OCI-LY3 (cell line): Measurements from ENCODE around the gene SUSD1.

Experiments used
- H2AFZ ChIP-seq: fragments of 200-600, 300-600 bp; shearing (Covaris generic); 2 replicates; pipeline ENCODE4 v1.6.0; 2014; ENCODE audit warnings: antibody characterized with exemption, low read depth, low read length
- H3K27ac ChIP-seq: fragments of 200-600, 300-600 bp; sonication (generic); 2 replicates; pipeline ENCODE4 v1.5.1; 2014; ENCODE audit warnings: mild to moderate bottlenecking, low read length, moderate library complexity, mixed read lengths
- H3K27me3 ChIP-seq: fragments of 200-600, 300-600 bp; sonication (generic); 2 replicates; pipeline ENCODE4 v1.6.1; 2014; ENCODE audit warnings: low read depth, low read length, mixed read lengths
- H3K36me3 ChIP-seq: fragments of 200-600, 300-600 bp; sonication (generic); replicated peaks from 2 replicates; pipeline ENCODE3; 2014; ENCODE audit warnings: low read depth, low read length, mixed read lengths
- H3K4me1 ChIP-seq: fragments of 300-600, 200-600 bp; sonication (generic); 2 replicates; pipeline ENCODE4 v1.6.1; 2014; ENCODE audit warnings: low read length, mixed read lengths
- H3K4me2 ChIP-seq: fragments of 200-600, 300-600 bp; sonication (generic); 2 replicates; pipeline ENCODE4 v1.6.1; 2014; ENCODE audit warnings: low read length, mixed read lengths
- H3K4me3 ChIP-seq: fragments of 300-600, 200-600 bp; sonication (generic); 2 replicates; pipeline ENCODE4 v1.5.1; 2014; ENCODE audit warnings: antibody characterized with exemption, mild to moderate bottlenecking, low read length, moderate library complexity
- H3K79me2 ChIP-seq: fragments of 300-600, 200-600 bp; shearing (Covaris generic); 2 replicates; pipeline ENCODE4 v1.6.1; 2014; ENCODE audit warnings: mild to moderate bottlenecking, low read length, mixed read lengths
- H3K9ac ChIP-seq: fragments of 300-600, 200-600 bp; shearing (Covaris generic); 2 replicates; pipeline ENCODE4 v1.6.0; 2014; ENCODE audit warnings: mild to moderate bottlenecking, low read length, moderate library complexity
- H3K9me3 ChIP-seq: fragments of 200-600, 300-600 bp; shearing (Covaris generic); 2 replicates; pipeline ENCODE4 v1.6.1; 2014; ENCODE audit warnings: low read length, mixed read lengths; ENCODE audit not compliant: insufficient read depth
- H4K20me1 ChIP-seq: fragments of 200-600, 300-600 bp; sonication (generic); 2 replicates; pipeline ENCODE4 v1.6.1; 2016; ENCODE audit warnings: low read length, mixed read lengths; ENCODE audit not compliant: insufficient read depth
- EZH2phosphoT487 ChIP-seq: fragments of 200-600 bp; shearing (Covaris generic); IDR thresholded peaks from 2 replicates; pipeline ENCODE4 v1.6.1; 2018; ENCODE audit warnings: antibody characterized with exemption, mixed run types, low read depth
- TF ChIP-seq, protein P1 (sequence below): fragments of 200-600, 300-600 bp; sonication (generic); IDR thresholded peaks from 2 replicates; pipeline ENCODE4 v1.5.1; 2014; ENCODE audit warnings: antibody characterized with exemption, low read length, low read depth

Gene SUSD1

DNA sequence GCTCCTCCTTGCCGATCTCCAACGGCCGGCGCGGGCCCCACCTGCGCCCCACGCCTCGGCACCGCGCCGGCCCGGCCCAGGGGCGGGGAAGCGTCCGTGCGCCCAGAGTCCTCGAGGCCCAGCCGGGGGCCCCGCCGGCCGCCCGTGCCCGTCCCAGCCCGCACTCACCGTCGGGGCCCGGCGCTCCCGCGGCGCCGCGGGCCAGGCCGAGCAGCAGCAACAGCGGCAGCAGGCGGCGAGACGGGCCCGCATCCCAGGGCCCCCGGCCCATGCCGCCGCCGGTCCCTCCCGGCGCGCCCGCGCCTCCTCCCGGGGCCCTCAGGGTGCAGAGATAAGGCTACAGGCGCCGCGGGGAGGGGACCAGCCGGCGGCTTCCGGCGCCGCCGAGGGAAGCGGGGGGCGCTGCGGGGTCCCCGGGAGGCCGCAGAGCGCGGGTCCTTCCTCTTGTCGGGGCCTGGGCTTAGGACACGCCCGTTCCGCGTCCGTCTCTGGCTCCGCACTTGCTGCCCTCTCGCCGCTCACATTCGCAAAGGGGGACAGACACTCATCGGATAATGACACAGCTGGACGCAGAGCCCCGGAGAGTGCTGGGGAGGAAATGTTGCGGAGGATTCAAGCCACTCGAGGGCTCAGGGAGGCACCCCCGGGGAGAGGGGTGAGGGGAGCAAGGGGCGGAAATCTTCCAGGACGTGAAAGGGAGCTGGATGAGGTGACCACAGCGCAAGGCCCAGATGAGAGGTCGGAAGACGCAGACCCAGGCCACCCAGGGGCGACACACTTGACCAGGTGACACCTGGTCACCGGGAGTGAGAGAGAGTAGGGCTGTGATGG is at the start of gene SUSD1:
SUSD1 (minus strand) TSS at position 333 of the 831 bp plus-strand sequence; CDS start at position 271, 62 bp downstream.
- no peak within 1 kb of the TSS for H3K27ac ChIP-seq
- H2AFZ ChIP-seq, result peak within 1 kb of the TSS; percentile 87

GRCh38 chr9:112224401-112225289 is 49.5 kb upstream of the SUSD1 start:
- H2AFZ ChIP-seq, result no peak overlapping the region
- H3K79me2 ChIP-seq, result no peaks in the 10 kb centered on the region
- H4K20me1 ChIP-seq, result peaks cover 12% of the 10 kb centered on the region; the same call in 1 of the 2 replicates
- H3K9ac ChIP-seq, result no peak overlapping the region
- no peak for TF ChIP-seq EZH2phosphoT487
- TF ChIP-seq, protein P1, sequence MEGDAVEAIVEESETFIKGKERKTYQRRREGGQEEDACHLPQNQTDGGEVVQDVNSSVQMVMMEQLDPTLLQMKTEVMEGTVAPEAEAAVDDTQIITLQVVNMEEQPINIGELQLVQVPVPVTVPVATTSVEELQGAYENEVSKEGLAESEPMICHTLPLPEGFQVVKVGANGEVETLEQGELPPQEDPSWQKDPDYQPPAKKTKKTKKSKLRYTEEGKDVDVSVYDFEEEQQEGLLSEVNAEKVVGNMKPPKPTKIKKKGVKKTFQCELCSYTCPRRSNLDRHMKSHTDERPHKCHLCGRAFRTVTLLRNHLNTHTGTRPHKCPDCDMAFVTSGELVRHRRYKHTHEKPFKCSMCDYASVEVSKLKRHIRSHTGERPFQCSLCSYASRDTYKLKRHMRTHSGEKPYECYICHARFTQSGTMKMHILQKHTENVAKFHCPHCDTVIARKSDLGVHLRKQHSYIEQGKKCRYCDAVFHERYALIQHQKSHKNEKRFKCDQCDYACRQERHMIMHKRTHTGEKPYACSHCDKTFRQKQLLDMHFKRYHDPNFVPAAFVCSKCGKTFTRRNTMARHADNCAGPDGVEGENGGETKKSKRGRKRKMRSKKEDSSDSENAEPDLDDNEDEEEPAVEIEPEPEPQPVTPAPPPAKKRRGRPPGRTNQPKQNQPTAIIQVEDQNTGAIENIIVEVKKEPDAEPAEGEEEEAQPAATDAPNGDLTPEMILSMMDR, result no peak
- H3K4me2 ChIP-seq, result peak overlapping the region; percentile 59
- H3K4me3 ChIP-seq, result peak overlapping the region; percentile 46
- H3K36me3 ChIP-seq, result peaks cover 23% of the 10 kb centered on the region
- peak overlapping the region; percentile 6; the same call in 1 of the 2 replicates for H3K27ac ChIP-seq
- H3K27me3 ChIP-seq, result no peaks in the 10 kb centered on the region
- H3K4me1 ChIP-seq, result peaks cover 25% of the 10 kb centered on the region
- H3K9me3 ChIP-seq, result no peaks in the 10 kb centered on the region

More for the DNA sequence above, at the start of gene SUSD1:
- no peaks in the 10 kb centered on the region for H3K9me3 ChIP-seq
- no peaks in the 10 kb centered on the region for H3K36me3 ChIP-seq
- H3K4me3 ChIP-seq, result peak within 1 kb of the TSS; percentile 83
- no peaks in the 10 kb centered on the region for H3K79me2 ChIP-seq
- peaks cover 10% of the 10 kb centered on the region; the same call in 1 of the 2 replicates for H3K4me1 ChIP-seq
- H3K27me3 ChIP-seq, result peaks cover 19% of the 10 kb centered on the region
- H3K9ac ChIP-seq, result peak within 1 kb of the TSS; percentile 68
- no peaks in the 10 kb centered on the region for H4K20me1 ChIP-seq
- TF ChIP-seq, protein P1, result no peak
- no peak for TF ChIP-seq EZH2phosphoT487
- peak within 1 kb of the TSS; percentile 88 for H3K4me2 ChIP-seq

GRCh38 chr9:112218908-112219307 is 43.8 kb upstream of the SUSD1 start:
- no peaks in the 10 kb centered on the region for H4K20me1 ChIP-seq
- H3K4me2 ChIP-seq, result peak overlapping the region; percentile 45
- no peak overlapping the region for H3K27ac ChIP-seq
- peaks cover 11% of the 10 kb centered on the region for H3K4me1 ChIP-seq
- no peak overlapping the region for H2AFZ ChIP-seq
- no peak overlapping the region for H3K9ac ChIP-seq
- H3K27me3 ChIP-seq, result no peaks in the 10 kb centered on the region
- no peaks in the 10 kb centered on the region for H3K79me2 ChIP-seq
- peak overlapping the region; percentile 30 for H3K4me3 ChIP-seq
- no peaks in the 10 kb centered on the region for H3K9me3 ChIP-seq
- H3K36me3 ChIP-seq, result peaks cover 11% of the 10 kb centered on the region
- TF ChIP-seq, protein P1, result no peak
- no peak for TF ChIP-seq EZH2phosphoT487
